HG03108 (cell line): Measurements from ENCODE around the gene MRGPRD.
"Not testable (repeated sequence)": the region's sequence is repeated elsewhere in the genome, so short reads cannot be mapped to it uniquely, and the experiment has no call there.

Experiments
- ATAC-seq: cut with Tn5 transposase; IDR thresholded peaks from one replicate; pipeline ENCODE4 v1.9.1; 2021; ENCODE audit warnings: moderate library complexity; ENCODE audit not compliant: unreplicated experiment

MRGPRD gene

DNA sequence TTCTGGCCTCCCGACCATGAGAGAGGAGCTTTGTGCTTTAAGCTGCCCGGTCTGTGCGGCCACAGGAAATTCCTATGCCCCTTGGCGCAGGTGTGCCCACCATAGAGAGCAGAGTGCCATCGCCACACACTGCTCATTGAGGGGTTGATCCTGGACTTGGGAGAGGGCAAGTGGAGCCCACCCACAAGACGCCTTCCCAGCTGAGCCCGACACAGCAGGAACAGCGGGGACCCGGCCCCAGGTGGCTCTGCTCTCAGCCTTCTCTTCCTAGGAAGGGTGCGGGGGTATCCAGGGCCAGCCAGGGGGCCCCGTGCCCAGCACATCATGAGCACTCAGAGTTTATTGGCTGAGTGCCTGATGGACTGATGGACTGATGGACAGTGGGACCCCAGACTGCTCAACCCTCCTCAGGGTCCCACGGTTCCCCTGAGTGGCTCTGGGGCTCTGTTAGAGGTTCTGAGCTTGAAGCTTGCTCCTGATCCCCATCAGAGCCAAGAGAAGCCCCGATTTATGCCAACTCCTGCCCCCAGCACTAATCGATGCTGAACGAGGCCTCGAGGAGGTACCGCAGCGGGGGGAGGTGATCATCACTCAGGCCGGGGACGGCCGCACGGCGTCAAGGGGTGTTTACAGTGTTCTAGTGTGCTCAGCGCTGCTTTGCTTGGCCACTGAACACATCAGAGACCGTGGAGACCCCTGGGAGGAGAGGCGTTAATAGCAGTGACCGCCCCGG is 13.5 kb upstream of the MRGPRD start:
- ATAC-seq: no peak

DNA sequence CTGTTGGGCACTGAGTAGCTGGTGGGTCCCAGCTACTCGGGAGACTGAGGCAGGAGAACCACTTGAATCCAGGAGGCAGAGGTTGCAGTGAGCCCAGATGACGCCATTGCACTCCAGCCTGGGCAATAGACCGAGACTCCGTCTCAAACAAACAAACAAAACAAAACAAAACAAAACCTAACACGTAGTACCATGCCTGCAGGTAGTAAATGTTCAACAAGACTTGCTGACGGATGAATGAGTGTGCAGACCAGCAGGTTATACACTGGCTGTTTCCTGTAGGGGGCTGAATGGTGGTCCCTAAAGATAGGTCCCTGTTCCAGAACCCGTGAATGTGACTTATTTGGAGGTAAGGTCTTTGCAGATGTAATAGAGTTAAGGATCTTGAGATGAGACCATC is 12.8 kb upstream of the MRGPRD start:
- no peak for ATAC-seq

DNA sequence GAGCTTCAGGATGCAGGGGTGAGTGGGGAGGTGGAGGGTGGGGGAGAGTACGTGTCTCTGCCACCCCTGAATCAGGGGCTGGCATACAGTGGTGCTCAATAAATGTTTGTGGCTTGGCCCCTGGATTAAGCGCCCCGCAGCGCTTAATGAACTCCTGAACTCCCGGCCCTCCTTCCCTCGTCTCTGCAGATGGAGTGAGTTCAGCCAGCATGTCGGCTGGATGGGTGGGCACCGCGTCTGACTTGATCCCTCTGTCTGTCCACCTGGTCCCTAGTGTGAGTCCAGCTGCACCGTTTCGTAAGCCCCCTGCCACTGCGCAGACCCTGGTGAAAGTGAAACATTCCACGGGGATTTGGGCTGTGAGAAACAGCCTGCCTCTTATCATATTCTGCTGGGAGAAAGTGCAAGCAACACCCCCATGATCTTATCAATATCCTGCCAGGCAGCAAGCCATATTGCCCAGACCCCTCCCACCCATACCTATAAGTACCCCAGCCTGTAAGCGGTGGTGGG is 12.0 kb upstream of the MRGPRD start:
- ATAC-seq: no peak

DNA sequence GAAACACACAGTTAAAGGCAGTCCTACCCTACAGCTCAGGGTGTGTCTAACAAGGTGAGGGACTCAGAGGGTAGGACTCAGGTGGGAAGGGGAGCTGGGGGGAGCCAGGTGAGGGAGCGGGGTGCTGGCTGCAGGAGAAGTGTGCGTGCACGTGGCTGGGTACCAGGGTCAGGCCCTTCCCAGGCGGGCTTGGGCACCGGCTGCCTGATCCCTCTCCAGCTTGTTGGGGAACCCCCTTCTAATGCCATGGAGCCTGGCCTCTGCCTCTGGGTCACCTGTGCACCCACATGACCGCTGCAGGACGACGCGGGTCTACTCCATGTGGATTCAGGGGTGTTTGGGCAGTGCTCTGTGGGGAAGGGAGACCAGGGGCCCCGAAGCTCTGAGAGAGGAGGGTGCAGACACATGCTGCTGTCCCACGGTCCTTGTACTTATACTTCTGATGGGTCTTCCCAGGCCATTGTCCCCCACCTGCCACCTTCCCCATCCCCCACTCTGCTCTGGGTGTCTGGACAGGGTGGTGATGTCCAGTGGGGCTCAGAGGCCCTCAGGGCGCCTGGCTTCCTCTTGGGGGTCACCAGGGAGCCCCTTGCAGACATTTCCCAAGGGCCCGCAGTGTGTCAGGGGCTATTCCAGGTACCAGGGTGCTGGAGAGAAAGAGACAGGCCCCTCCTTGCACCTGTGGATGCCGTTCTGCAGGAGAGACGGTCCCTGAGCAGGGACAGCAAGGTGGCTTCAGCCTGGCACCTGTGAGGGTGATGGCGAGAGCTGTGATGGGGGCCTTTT is 10.4 kb upstream of the MRGPRD start:
- ATAC-seq: no peak

DNA sequence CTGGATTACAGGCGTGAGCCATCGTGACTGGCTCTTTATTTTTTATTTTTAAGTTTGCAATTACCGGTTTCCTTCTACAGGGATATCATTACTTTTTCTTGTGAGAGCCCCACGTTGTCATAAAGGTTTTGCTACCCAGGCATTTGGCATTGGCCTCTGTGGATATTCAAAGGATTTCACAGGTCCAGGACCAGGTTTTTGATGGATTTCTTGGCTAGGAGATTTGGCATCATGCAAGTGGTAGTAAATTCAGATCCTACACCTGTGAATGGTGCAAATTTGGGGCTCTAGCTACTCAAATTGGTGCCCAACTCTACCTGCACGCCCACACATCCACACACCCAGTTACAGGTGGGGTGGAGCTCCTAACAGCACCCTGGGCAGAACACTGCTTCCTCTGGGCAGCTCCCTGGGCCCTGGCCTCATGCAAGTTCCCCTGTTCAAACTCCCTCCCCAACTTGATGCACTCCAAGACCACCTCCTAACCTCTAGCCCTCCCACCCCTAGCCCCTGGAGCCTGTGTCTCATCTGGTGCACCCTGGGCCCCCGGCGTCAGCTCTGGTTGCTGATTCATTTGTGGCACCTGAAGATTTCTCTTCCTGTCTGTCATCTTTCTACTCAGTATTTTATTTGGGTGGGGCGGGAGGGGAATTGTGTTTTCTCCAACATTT is 9.3 kb upstream of the MRGPRD start:
- no peak for ATAC-seq

DNA sequence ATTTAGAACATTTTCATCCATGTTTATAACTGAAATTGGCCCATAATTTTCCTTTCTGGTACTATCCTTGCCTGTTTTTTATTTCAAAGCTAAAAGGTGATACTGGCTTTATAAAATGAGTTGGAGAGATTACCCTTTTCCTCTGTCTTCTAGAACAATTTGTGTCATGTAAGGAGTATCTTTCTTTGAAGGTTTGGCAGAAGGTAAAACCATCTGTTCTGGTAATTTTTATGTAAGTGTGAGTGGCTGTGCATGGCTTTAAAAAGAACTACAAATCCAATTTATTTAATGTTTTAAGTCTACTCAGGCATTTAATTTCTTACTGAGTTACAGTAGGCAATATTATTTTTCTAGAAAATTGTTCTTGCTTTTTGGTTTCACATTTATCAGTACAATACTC is 7.7 kb upstream of the MRGPRD start:
- ATAC-seq: no peak

DNA sequence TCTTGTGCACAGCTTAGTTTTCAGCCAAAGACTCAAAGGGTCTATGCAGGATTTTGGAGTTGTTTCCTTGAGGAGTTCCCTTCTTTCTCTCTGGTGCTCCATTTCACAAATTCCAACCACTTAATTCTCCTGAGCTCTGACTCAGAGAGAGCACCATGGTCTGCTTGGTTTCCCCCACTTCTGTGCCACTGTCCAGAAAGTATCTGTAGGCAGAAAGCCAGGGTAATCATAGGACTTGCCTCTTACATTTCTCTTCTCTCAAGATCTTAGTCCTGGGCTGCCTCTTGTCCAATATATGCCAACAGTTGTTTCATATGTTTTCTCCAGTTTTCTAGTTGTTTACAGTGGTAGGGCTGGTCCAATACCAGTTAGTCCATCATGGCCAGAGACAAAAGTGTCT is 6.4 kb upstream of the MRGPRD start:
- no peak for ATAC-seq

DNA sequence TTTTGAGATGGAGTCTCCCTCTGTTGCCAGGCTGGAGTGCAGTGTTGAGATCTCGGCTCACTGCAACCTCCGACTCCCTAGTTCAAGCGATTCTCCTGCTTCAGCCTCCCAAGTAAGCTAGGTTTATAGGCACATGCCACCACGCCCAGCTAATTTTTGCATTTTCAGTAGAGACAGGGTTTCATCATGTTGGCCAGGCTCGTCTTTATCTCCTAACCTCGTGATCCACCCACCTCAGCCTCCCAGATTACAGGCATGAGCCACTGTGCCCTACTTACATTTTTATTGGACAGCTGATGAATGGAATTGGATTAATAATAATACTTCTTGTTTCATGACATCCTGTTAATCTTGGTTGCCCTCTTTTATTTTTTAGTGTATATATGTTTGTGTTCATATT is 3.0 kb upstream of the MRGPRD start:
- ATAC-seq: no peak

DNA sequence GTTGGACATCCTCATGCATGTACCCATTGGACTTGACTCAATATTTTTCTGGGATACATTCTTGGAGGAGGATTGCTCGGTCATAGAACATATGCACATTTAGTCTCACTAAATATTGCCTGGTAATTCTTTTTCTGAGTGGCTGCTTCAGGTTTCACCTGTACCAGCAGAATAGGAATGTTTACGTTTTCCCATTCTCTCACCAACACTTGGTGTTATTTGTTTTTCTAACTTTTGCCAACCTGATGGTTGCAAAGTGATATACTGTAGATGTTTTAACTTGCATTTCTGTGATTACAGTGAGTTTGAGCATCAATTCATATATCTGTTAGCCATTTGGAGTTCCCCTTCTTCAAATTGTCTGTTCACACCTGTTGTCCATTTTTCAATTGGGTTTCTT is 1.3 kb upstream of the MRGPRD start:
- ATAC-seq: no peak

DNA sequence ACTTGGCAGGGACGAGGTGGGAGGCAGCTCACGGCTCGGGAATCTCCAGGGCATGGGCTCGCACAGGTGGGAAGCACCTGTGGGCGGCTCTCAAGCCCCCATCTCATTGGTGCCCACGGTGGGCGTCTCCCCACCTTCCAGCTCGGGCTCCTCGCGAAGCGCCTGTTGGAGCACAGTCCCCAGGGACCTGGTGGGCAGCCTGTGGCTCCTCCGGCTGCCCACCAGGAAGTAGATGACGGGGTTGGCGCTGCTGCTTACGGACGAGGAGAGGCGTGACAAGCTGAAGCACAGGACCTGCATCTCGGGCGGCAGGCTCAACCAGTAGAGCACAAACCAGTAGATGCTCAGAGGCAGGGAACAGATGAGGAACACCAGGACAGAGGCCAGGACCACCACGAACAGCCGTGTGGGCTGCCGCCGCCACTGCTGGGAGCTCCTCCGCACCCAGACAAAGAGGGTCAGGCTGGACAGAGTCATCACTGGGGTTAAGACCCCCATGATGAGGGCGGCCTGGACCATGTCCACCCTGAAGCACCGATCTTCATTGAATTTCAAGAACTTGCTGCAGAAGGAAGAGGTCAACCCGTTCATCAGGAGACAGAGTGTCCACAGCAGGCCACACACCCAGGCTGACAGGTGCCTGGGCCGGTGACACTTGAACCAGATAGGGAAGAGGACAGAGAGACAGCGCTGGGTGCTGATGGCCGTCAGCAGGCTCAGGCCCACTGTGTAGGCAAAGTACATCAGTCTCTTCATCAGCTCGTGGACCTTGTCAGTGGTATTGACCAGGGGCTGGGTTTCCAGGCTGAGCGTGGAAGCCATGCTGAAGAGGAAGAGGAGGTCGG is 633 bp downstream of the MRGPRD start:
- no peak for ATAC-seq

DNA sequence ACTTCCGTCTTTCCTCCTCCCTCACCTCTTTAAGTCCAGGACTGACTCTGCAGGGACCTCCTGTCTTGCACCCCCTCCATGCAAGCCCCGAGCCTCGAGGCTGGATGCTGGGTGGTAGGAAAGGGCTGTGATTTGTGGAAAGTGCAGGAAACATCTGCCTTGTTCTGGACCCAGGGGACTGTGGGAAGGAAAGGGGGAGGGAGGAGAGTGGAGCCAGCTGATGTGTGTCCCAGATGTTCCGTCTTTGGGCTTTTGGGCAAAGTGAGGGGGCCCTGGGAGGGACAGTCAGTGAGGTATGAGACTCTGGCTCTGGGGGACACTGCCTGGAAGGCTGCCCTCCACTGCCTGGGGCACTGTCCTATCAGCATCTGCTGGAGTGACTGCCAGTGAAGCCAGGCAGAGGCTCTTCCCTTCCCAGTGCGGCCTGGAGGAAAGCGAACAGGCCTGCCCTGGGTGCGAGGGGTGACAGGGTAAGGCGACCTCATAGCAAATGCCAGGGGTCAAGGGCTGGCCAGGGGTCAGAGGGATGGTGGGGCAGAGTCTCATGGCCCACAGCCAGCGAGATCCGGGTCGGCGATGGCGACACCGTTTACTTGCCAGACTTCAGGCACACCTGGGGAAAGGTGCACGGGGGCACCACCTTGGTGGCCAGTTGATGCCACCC is 1.7 kb downstream of the MRGPRD start:
- ATAC-seq: no peak

DNA sequence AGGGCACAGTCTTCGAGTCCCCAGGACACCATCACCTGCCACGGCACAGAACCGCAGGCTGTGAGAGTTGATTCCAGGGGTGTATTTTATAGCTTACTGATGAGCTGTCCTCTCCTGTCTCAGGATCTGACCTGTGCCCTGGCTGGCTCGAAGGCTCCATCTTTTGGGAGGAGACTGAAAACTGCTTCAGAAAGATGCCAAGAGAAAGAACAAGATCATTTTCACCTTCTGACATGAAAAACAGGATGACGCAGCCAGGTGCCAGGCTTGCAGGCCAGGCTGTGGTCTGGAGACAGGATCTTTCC is 2.2 kb downstream of the MRGPRD start:
- ATAC-seq: no peak

DNA sequence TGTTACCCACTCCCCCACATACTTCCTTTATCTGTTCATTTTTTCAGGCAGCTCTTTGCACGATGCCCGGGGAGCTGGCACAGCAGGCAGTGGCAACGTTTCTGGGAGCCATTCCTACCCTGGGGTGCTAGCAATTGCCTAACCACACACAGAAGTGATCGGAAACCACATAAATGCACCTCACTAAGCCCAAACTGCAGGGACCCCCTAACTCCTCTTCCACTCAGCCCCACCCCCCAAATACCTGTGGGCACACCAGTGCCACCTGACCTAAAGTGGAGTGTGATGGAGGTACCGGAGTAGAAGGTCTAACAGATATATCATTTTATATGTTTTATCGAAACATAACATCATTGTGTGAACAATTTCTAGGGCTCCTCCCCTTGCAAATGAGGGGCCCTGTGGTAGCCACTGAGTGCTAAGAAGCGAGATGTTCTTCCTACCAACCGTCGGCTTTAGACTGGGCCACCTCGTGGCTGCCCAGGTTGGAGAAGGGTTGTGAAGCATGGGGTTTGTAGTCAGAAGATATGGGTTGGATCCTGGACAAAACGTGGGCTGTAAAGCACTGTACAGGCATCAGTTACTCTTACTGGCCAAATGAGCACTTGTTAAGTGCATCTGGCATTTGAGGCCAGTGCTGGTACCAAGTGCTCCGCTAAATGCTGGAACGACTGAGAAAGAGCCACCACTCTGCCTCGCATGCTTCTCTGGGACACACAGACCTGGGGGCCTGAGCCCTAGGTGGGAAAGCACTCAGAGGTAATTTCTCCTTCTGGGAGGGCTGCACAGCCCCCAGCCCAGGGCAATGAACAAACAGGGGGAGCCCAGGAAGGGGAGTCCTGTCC is 2.8 kb downstream of the MRGPRD start:
- no peak for ATAC-seq

DNA sequence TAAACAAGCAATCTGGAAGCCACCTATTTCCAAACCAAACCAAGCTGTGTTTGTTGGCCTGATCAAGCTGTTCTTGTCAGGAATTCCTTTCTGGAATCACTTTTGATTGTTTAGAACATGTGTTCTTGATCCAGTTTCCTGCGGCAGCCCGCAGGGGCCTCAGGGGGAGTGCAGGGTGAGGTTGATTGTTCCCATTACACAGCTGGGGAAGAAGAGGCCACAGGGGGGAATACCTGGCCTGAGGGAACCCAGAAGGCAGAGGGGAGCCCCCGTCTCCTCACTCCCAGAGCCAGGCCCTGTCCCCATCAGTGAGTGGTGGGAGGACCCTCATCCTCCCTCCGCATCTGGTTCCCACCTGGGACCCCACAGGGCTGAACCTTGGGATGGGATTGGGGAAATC is 4.2 kb downstream of the MRGPRD start:
- ATAC-seq: no peak

DNA sequence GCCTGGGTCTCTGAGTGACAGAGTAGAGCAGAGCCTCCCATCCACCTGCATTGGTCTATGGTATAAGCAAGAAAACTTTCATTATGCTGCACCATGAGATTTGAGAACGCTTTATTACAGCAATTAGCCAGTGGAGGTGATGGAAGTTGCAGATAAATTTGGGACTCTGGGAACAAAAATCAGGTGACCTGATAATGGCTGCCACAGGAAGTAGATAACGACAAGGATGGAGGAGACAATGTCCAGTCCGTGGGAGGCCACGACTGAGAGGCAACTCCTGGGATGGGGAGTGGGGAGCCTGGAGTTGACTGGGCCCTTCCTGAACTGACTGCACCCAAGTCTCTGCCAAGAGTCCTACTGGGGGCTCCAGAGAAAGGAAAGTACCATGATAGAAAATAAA is 4.7 kb downstream of the MRGPRD start:
- no peak for ATAC-seq

DNA sequence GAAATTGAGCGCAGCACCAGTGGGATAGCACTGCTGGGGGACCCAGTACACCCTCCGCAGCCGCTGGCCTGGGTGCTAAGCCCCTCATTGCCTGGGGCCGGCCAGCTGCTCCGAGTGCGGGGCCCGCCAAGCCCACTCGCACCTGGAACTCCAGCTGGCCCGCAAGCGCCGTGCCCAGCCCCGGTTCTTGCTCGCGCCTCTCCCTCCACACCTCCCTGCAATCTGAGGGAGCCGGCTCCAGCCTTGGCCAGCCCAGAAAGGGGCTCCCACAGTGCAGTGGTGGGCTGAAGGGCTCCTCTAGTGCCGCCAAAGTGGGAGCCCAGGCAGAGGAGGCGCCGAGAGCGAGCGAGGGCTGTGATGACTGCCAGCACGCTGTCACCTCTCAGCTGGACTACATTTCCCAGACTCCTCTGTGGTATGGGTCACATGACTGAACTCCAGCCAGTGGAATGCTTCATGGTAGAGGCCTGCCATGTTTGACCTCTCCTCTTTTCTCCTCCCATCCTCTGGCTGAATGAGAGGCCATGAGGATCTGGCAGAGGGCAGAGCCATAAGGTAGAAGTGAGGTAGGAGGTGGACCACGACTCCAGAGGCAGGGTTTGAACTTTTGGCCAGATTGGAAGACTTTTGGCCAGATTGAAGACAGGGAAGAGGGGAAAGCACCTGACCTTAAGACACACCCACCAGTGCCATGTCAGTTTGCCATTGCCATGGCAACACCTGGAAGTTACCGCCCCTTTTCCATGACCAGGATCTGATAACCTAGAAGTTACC is 6.2 kb downstream of the MRGPRD start:
- ATAC-seq: no peak

DNA sequence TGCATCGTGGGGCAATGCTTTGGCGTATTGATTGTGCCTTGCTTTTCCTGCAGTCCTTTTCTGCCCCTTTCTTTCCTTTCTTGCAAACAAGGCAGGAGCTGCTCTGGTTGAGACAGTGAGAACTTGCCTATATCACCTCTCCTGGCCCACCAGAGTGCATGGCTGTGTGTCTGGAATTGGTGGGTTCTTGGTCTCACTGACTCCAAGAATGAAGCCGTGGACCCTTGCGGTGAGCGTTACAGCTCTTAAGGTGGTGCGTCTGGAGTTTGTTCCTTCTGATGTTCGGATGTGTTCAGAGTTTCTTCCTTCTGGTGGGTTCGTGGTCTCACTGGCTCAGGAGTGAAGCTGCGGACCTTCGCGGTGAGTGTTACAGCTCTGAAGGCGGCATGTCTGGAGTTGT is 7.1 kb downstream of the MRGPRD start:
- ATAC-seq: not testable (repeated sequence)

DNA sequence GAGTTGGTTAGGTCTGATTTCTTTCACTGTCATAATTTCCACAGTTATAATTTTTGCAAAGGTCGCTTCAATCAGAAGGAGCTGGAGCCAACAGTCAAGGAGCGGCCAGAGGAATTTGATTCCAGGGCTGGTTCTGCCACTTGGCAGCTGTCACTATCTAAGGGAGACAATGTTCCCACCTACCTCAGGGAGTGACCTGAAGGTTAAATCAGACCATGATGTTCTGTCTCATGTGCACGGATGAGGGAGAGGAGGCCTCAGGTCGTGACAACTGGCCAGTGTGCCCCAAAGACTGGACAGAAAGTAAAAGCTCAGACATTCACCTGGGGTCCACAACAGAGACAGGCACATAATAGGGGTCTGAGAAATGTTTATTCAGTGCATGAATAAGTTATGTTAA is 7.6 kb downstream of the MRGPRD start:
- no peak for ATAC-seq
